NCI-H1048 (cell line): ENCODE results near the gene ELL2.
"Not testable (repeated sequence)": the region's sequence is repeated elsewhere in the genome, so short reads cannot be mapped to it uniquely, and the experiment has no call there.

ENCODE experiments used
- DNase-seq: peaks from one replicate; lab custom pipeline; 2025; lab: John Stamatoyannopoulos, UW

ELL2 gene

DNA sequence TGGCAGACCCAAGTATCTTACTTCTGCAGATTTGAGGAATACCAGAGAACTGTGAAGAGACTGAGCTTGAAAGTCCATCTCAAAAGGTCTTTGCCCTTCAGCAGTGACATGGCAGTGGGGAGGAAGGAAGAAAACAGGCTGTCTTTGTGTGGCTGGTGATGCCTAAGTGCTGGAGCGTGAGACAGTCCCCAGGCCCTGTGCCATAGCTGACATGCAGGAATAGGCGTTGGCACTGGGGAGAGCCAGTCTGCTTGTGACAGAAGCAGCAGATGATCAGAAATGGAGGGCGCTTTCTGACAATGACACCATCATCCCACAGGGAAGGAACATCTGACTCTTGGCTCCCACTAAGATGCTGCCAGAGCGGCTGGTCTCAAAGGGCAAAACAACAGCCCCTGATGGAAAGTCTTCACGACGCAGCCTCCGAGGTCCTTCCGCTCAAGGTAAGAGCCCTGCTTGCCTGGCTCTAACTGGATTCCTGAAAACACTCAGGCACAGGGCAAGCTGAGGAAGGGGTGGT, 123.6 kb downstream of the ELL2 start:
- no peak for DNase-seq

DNA sequence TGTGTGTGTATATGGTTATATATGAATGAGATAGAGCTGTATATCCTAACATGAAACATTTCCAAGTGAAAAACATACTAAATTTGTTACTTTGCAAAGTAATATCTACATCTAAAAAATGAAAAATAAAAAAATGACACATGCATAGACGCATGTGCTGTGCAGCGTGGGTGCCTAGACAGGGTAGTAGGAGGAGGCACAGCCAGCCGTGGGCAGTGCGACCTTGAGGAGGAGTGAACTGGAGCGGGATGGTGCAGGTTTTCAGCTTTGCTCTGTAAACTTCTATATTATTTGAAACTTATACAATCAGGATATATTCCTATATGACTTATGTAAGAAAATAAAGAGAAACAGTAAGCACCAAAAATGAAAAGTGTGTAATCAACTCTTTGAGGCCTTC, 124.2 kb downstream of the ELL2 start:
- DNase-seq = no peak

DNA sequence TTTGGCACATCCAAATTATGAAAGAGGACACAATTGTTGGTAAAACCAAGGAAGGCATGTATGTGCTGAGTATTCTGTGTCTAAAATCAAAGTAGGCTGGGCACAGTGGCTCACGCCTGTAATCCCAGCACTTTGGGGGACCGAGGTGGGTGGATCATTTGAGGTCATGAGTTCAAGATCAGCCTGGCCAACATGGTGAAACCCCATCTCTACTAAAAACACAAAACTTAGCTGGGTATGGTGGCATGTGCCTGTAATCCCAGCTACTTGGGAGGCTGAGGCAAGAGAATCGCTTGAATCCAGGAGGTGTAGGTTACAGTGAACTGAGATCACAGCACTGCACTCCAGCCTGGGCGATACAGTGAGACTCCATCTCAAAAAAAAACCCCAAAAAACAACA, 124.7 kb downstream of the ELL2 start:
- DNase-seq = not testable (repeated sequence)

DNA sequence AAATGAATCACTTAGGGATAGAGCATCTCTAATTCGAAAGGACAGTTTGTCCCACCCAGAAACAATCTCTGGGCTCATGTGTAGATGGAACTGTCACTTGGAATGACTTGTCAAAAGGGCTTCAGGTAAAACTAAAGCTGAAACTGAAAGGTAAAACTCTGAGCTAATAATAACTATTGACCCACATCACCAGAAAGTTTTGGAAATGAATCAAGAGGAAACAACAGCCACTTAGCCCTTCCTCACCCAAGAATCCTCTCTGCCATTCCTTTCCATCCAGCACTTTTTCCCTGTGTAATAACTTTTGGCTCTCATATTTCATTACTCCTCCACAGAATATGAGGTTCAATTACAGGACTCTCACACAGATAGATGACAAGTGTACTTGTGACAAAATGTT, 125.1 kb downstream of the ELL2 start:
- DNase-seq = no peak

DNA sequence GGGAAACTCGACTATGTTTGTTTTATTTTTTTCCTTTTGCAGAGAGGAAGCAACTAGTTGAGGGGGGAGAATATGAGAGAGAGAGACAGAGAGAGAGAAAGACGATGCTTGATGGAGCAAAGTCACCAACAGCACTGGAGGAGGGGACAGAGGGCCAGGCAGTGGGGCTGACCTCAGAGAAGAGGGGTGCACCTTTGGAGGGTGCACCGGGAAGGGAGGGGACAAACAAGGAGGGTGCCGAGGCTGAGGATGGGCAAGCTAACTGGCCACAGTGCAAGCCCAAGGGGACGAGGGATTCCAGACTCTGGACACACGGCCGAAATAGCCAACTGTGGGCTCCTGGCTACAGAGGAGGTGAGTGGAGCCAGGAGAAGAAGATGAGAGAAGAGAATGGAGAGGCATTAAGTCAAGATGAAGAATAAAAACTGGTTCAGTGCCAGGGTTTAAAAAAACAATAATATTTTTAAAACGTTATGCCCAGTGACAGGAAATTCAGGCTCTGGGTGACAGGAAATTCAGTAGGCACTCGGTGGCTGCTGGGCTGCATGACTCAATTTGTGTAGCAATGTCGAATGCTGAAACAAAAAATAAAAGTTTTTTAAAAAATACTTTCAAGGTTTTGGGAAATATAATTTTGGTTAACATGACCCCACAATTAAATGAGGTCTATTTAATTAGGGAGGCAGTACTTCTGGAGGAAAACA, 125.8 kb downstream of the ELL2 start:
- no peak for DNase-seq
